ENCODE data around the gene FITM2.
"Not testable (repeated sequence)": the region's sequence is repeated elsewhere in the genome, so short reads cannot be mapped to it uniquely, and the experiment has no call there.

FITM2 gene, protein sequence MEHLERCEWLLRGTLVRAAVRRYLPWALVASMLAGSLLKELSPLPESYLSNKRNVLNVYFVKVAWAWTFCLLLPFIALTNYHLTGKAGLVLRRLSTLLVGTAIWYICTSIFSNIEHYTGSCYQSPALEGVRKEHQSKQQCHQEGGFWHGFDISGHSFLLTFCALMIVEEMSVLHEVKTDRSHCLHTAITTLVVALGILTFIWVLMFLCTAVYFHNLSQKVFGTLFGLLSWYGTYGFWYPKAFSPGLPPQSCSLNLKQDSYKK

DNA sequence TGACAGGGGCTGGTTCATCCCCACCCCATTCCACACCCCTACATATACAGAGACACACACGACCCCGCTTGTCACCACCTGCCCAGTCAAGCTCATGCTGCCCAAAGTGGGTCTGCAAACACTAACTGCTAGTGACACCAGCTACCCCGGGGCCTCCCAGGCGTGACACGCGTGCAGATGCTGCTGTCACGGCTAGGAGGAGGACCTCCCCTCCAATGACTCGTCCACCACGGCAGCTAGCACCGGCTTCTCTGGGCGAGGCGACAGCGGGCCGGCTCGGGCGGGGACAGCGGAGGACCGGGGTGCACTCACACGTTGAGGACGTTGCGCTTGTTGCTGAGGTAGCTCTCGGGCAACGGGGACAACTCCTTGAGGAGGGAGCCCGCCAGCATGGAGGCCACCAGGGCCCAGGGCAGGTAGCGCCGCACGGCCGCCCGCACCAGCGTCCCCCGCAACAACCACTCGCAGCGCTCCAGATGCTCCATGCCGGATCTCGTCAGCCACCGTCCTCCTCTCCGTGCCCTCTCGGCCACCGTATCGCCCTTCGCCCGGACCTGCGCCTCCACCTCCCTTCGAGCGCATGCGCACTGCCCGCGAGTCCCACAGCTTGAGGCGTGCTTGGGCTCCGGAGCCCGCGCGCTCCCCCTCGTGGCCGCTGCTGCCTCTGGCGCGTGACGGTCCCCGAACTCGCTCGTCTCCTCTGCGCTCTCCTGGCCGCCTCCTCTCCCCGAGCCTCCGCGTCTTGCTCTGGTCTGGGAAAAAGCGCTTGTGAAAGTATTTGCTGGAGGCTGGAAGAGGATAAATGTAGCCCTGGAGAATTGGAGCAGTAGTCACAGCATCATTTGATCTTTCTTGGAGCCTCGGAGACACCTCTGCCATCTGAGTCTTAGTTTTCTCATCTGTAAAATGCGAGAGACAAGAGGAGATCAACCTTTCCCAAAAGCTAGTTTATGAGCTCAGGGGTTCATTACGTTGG, at the start of gene FITM2:
TSS of gene FITM2 (minus strand) at position 539 of the 976 bp plus-strand sequence. CDS start at position 485, 54 bp downstream.
- peak; percentile 97 for DNase-seq (ENCODE audit: low read depth)

DNA sequence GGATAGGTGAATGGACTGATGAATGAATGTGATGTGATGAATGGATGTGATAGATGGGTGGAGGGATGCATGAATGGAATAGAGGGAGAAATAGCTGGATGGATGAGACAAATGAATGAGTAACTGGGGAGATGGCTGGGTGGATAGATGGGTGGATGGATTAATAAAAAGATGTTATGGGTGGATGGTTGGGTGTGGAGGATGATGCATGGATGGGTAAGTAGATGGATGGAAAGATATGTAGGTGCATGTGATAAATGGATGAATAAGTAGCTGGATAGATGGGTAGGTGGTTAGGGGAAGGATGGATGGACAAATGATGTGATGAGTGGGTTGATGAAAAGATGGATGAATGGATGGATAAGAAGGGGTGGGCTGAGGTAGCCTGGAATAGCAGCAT, 49.2 kb upstream of the FITM2 start:
- no peak for DNase-seq (ENCODE audit: low read depth)

DNA sequence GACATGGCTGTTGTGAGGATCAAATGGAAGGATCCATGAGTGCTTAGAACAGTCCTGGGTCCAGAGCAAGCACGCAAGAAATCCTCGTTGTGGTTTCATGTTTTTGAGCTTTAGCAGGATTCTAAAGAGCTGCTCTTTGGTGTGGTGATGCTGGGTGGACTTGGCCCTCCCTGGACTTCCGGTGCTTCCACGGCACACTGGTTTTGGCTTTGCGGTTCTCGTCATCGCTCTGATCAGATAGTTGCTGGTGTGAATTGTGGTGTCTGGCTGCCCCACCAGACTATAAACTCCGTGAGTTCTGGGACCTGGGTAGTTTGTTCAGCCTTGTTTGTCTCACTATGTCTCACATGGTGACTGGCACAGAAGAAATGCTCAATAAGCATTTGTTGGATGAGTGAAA, 47.8 kb upstream of the FITM2 start:
- DNase-seq (ENCODE audit: low read depth), result no peak

DNA sequence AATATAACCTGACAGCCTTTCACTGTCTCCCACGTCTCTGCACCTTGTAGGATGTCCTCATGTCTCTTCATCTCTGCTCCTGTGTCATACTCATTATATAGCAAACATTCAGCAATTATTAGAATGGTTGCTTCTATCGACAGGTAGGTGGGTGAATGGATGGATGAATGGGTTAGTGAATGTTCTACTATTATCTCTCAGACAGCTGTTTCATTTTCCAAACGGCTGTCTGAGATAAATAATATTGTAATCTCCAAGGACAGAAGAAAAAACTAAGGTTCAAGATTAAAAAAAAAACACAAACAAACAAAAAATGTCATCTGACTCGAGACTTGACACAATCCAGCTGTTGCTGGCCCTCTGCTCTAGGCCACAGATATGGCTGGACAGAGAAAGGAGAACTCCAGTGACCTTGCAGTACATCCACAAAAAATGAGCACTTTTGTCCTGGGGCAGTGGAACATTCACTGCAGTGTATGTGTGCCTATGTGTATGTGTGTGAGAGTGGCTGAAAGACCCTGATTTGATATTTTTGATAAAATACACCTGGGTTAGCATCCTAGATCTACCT, 46.6 kb upstream of the FITM2 start:
- DNase-seq (ENCODE audit: low read depth), result no peak

DNA sequence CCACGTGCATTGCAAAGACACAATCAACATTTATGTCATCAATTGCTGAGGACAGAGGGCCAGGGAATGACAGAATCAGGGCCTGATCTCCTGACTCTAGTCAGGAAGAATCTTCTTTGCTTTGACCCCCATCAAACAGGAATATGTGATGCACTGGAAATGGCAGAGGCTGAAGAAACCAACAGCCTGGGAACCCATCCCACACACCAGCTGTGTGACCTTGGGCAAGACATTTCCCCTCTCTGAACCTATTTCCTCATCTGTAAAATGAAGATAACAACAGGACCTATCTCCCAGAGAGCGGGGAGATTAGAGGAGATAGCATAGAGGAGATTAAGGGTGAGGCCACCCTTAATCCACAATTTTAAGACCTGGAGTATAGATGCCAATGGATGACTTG, 46.0 kb upstream of the FITM2 start:
- DNase-seq (ENCODE audit: low read depth), result no peak

DNA sequence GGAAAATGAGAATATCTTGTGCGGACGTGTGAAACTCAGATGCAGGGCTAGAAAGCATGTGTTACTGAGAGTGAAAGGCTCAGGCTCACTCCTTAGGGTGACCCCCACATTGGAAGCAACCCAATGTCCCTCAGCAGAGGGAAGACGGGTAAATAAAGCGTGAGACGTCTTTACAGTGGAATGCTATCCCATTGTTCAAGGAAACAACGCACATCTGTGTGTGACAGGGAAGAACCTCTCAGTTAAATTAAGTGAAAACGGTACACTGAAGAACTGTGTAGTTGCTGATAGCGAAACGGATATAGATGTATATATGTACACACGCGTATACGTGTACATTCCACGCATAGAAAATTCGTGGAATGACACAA, 45.3 kb upstream of the FITM2 start:
- DNase-seq (ENCODE audit: low read depth), result no peak

DNA sequence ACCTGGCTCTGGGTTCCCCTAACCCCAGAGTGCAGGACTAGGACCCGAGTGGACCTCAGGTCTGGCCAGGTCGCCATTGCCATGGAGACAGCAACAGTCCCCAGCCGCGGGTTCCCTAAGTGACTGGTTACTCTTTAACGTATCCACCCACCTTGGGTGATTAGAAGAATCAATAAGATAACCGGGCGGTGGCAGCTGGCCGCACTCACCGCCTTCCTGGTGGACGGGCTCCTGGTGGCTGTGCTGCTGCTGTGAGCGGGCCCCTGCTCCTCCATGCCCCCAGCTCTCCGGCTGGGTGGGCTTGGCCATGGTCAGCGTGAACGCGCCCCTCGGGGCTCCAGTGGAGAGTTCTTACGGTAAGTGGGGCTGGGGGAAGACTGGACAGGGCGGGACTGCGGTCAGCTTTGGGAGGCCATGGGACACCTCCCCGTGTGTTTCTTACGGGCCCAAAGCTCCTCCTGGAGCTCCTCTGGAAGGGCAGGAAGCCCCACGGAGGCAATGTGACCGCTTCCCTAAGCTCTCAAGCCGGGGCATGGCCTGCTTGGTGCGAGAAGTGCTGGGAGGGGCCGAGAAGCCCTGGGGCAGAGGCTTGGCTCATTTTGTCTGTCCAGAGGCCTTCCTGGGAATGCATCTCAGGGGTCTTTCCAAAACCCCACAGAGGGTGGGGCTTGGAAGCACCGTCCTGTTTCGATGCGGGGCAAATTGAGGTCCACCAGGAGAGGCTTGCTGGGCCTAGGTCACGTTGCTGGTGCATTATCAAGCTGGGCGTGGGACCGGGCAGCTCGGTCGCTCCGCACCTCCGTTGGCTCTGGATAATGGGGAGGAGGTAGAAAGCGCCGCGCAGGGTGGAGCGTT, 44.7 kb upstream of the FITM2 start, which contains the start of gene HNF4A:
TSS of gene HNF4A (plus strand) at position 202 of the 855 bp plus-strand sequence. CDS start at position 308, 106 bp downstream.
- DNase-seq (ENCODE audit: low read depth), result no peak

DNA sequence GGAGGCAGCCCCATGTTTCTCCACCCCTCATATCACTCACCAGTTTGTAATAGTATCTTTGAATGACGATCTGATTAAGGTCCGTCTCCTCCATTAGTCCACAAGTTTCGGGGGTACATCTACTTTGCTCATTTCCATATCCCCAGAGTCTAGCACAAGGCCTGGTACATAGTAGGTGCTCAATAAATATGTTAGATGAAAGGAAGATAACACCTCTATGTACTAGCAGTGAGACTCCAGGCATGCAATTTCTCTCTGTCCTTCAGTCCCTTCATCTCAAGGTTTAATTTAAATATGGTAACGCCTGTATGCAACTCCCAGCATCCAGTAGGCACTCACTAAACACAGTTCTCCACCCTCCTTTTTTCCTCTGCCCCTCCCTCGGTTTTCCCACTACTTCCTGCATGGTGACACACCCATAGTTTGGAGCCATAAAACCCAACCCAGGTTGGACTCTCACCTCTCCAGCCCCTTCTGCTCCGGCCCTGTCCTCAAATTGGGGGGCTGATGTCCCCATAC, 44.0 kb upstream of the FITM2 start:
- DNase-seq (ENCODE audit: low read depth), result no peak

DNA sequence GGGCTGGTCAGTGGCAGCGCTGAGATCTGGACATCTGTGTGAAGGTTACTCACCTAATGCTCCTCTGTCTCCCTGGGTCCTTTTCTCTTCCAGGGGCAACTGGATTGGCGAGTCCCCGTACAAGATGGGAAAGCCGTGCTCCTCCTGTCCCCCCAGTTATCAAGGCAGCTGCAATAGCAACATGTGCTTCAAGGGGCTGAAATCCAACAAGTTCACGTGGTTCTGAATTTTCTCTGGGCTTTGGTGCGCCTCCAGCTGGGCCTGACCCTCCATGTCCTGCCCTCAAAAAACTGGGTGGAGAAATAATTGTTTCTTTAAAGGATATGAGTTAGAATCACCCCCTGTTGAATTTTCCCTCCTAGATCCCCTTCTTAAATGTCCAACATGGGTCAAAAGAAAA, 39.6 kb upstream of the FITM2 start:
- no peak for DNase-seq (ENCODE audit: low read depth)

DNA sequence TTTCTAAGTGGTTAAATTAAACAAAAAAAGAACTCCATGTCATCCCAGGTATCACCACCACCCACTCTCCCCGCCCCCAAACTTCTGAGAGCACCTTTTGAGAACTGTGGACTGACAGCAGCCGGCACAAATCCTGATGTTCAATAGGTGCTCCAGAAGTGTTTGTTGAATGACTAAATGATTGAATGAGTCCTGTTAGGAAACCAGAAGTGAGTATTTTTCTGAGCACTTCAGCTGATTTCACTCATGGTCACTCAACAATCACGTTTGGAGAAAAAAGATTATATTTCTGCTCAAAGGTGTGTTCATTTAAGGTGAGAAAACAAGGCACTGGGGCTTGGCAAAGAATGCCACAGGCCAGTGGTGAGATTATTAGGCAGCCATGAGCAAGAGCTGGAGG, 38.3 kb upstream of the FITM2 start:
- no peak for DNase-seq (ENCODE audit: low read depth)

DNA sequence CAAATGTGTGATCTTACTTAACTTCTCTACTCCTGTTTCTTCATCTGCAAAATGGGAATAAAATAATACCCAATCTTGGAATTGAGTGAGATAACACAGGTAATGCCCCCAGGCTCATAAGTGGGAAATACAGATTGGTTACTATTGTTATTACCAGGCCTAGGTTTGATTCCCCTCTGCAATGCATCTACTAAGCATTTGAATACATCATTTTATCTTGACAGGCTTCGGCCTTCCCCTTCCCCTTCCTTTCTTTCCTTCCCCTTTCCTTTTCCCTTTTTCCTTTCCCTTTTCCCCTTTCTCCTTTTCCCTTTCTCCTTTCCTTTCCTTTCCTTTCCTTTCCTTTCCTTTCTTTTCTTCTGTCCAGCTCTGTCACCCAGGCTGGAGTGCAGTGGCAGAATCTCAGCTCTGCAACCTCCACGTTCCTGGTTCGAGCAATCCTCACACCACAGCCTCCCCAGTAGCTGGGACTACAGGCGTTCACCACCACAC, 37.2 kb upstream of the FITM2 start:
- no peak for DNase-seq (ENCODE audit: low read depth)

DNA sequence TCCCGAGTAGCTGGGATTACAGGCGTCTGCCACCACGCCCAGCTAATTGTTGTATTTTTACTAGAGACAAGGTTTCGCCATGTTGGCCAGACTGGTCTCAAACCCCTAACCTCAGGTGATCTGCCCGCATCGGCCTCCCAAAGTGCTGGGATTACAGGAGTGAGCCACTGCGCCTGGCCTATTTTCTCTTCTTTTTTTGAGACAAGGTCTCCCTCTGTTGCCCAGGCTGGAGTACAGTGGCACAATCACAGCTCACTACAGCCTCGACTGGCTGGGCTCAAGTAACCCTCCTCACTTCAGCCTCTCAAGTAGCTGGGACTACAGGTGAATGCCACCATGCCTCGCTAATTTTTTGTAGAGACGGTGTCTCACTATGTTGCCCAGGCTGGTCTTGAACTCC, 34.9 kb upstream of the FITM2 start:
- DNase-seq (ENCODE audit: low read depth), result not testable (repeated sequence)

DNA sequence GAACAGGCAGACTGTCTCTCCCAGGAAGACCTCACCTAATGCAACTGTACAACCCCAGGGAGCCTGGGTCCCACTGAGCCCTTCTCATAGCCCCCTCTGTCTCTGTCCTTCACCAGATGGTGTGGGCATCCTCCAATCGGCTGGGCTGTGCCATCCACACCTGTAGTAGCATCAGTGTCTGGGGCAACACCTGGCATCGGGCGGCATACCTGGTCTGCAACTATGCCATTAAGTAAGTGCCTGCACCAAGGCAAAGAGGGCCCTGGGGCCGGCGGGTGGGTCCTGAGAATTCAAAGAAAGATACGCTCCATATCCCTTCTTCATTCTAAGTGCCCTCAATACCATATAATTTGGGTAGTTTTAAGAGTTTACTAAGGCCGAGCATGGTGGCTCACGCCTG, 34.1 kb upstream of the FITM2 start:
- DNase-seq (ENCODE audit: low read depth), result no peak

DNA sequence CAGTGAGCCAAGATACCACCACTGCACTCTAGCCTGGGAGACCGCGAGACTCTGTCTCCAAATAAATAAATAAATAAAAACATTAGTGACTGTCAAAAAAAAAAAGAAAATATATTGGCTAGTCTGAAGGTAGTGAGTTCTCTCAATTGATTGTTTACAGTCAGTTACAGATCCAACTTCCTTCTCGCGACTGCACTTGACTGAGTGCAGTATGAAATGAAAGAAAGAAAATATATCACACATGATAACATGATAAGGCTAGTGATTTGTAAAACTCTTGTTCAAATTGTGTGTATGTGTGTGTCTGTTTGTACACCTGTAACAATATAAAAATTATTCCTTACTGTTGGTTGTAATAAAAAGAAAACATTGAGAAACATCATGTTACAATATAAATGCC, 33.7 kb upstream of the FITM2 start:
- no peak for DNase-seq (ENCODE audit: low read depth)

DNA sequence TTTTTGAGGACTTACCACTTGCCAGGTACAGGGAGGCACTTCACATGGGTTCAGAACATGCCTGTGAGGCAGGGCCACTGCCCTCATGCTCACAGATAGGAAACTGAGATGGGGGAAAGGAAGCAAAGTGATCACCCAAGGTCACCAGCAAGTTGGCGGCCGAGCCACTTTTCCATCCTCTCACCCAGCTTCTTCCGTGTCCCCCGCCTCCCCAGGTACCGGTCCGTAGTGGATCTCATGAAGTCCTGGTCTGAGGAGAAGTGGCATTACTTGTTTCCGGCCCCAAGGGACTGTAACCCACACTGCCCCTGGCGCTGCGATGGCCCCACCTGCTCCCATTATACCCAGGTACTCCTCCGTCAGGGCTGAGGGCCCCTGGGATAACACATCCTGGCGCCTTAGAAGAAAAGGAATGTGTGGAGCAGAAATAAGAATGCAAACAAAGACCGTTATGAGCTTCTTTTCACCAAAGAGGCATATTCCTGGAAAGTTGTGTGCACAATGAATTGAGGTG, 32.2 kb upstream of the FITM2 start:
- no peak for DNase-seq (ENCODE audit: low read depth)

DNA sequence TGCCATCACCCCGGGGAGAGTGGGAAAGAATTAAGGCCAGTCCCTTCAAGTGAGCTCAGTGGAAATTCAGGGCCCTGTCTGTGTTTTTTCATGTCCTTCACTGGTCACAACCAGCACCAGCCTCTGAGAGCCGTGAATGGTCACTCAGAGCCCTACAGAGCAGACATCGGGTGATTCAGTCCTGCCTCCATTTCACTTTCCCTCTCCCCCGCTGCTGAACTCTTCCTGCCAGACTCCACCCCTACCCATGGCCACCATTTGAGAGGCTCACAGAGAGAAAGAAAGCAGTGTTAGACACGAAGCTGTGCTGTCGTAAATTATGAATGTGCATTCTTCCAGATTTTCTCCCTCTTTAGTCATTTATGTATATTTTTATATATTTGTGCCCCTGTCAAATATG, 31.2 kb upstream of the FITM2 start:
- DNase-seq (ENCODE audit: low read depth), result no peak

DNA sequence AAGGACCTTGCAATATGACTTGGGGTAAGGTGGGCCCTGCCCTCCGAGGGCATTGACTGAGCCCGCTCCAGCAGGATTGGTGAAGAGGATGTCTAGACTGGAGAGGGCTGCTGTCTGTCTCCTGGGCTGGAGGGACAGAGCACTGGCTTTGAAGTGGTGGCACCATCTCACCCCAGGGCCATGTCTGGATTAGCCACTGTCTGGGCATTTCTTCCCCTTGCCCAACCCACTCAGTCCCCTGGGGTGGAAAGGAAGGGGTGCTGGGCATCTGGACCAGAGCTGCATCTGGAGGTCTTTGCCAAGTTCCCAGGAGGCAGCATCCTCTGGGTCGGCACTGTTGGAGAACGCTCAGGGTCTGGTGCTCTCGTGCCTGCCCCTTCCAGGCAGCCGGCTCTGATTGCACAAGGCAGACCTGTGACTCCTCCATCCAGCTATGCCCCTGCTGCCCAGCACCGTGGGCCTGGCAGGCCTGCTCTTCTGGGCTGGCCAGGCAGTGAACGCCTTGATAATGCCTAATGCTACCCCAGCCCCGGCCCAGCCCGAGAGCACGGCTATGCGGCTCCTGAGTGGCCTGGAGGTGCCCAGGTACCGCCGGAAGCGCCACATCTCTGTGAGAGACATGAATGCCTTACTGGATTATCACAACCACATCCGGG, 25.9 kb upstream of the FITM2 start, which contains the start of gene R3HDML:
TSS of gene R3HDML (plus strand) at position 319 of the 656 bp plus-strand sequence. CDS start at position 434, 115 bp downstream.
- DNase-seq (ENCODE audit: low read depth), result no peak

DNA sequence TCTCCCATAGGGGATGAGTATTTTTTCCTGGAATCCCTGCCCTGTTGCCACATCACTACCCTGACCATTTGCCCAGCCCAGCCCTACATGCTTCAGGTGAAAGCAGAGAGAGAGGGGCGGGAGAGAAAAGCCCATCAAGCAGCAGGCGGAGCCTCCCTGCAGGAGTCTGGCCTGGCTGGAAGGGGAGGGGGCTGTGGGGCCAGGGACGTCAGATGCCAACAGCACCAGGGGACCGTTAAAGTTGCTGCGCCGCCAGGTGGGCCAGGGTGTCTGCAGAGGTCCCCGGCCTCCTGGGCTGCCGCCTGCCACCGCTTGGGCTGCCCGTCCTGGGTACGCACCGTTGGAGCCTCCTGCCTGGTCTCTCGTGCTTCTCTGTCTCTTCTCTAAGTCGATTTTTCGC, 25.1 kb upstream of the FITM2 start:
- no peak for DNase-seq (ENCODE audit: low read depth)

DNA sequence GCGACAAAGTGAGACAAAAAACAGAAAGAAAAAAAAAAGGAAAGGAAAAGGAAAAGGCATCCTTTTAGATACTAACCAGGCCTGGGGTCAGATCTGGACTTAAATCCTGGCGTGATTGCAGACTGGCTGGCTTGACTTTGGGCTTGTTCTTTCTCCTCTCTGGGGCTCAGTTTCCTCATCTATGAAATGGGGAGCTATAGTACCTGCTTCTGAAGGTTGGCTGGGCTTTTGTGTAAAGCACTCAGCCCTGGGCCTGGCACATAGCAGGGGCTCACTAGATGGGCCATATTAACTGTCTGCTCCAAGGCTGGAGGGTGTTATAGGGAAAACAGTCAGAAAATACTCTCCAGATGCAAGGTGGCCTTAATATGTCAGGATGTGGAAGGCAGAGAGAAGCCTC, 24.7 kb upstream of the FITM2 start:
- DNase-seq (ENCODE audit: low read depth), result no peak

DNA sequence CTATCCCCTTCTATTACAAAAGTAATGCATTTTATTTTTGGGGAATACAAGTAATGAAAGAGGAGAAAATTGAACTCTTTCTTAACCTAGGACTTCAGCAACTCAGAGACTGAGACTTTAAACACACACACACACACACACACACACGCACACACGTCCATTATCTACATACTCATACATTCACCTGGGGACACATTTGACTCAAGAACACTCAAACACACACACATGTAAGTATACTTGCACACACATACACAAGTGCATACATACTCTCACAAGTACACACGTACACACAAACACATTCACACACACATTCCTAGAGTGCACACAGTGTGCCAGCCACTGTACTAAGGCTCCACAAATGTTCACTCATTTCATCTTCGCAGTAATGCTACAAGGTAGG, 23.7 kb upstream of the FITM2 start:
- no peak for DNase-seq (ENCODE audit: low read depth)

DNA sequence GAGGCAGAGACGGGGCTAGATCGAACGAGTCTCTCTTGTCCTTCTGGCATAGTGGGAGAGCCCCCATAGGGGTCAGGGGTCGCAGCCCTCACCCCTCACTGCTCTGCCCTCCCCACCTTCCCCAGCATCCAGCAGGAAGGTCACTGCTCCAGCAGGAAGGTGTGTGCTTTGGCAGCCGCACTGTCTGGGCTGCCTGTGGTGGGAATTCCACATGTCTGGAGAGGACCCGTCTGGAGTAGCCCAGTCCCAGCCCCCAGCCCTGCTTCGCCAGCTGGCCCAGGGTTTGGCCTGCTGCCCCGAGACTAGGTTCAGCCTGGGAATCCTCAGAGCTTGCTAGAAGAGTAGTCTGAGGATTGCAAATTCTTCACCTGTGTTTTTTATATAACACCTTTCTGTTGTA, 23.3 kb upstream of the FITM2 start:
- DNase-seq (ENCODE audit: low read depth), result no peak

Measured in activated T-helper 1 cell treated with Interleukin-2 at 50 U/mL for 16 hours (primary cell).